Stomach (tissue), 4 donors: ENCODE measurements around the gene F2RL2.

Source experiments
- EP300 ChIP-seq: sonication (generic); formaldehyde crosslinking; IDR thresholded peaks from one replicate; pipeline ENCODE4 v1.6.1; 2017; ENCODE audit warnings: antibody characterized with exemption
- TF ChIP-seq, protein P1 (sequence below), 7 experiments: fragments of 450-650 bp in 4 of 7; fragments of 200-600 bp in 3 of 7; sonication (generic) in 3 of 7; IDR thresholded peaks; one replicate each; pipeline ENCODE4 v1.5.1; 2016 to 2019; ENCODE audit warnings: antibody characterized with exemption in 7 of 7, control low read depth in 2 of 7, mild to moderate bottlenecking in 1 of 7

DNA sequence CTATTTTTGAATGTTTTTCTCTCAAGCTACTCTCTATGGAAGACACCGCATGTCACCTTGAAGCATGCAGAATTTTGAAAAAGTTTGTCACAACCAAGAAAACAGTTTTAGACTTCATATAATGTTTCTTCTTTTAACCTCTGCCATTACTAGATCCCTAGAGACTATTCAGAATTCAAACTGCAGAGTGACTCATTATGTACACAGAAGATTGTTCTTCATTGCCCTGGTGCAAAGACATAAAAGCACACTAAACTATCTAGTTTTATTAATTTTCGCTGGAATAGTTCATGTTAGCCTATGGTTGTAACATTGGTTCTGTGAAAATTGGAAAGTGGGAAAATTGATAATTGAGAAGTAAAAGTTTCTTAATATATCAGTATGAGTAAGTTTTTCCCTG lies 18.4 kb downstream of the F2RL2 start:
- TF ChIP-seq, protein P1, sequence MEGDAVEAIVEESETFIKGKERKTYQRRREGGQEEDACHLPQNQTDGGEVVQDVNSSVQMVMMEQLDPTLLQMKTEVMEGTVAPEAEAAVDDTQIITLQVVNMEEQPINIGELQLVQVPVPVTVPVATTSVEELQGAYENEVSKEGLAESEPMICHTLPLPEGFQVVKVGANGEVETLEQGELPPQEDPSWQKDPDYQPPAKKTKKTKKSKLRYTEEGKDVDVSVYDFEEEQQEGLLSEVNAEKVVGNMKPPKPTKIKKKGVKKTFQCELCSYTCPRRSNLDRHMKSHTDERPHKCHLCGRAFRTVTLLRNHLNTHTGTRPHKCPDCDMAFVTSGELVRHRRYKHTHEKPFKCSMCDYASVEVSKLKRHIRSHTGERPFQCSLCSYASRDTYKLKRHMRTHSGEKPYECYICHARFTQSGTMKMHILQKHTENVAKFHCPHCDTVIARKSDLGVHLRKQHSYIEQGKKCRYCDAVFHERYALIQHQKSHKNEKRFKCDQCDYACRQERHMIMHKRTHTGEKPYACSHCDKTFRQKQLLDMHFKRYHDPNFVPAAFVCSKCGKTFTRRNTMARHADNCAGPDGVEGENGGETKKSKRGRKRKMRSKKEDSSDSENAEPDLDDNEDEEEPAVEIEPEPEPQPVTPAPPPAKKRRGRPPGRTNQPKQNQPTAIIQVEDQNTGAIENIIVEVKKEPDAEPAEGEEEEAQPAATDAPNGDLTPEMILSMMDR (IDR thresholded peaks at IDR 0.05): no peak
- TF ChIP-seq EP300: no peak
